HG03095 (cell line): ENCODE results near the gene SLC9A3.

ENCODE experiments used
- ATAC-seq: cut with Tn5 transposase; IDR thresholded peaks from one replicate; pipeline ENCODE4 v1.9.1; 2021; ENCODE audit warnings: moderate library complexity; ENCODE audit not compliant: unreplicated experiment

SLC9A3 gene

DNA sequence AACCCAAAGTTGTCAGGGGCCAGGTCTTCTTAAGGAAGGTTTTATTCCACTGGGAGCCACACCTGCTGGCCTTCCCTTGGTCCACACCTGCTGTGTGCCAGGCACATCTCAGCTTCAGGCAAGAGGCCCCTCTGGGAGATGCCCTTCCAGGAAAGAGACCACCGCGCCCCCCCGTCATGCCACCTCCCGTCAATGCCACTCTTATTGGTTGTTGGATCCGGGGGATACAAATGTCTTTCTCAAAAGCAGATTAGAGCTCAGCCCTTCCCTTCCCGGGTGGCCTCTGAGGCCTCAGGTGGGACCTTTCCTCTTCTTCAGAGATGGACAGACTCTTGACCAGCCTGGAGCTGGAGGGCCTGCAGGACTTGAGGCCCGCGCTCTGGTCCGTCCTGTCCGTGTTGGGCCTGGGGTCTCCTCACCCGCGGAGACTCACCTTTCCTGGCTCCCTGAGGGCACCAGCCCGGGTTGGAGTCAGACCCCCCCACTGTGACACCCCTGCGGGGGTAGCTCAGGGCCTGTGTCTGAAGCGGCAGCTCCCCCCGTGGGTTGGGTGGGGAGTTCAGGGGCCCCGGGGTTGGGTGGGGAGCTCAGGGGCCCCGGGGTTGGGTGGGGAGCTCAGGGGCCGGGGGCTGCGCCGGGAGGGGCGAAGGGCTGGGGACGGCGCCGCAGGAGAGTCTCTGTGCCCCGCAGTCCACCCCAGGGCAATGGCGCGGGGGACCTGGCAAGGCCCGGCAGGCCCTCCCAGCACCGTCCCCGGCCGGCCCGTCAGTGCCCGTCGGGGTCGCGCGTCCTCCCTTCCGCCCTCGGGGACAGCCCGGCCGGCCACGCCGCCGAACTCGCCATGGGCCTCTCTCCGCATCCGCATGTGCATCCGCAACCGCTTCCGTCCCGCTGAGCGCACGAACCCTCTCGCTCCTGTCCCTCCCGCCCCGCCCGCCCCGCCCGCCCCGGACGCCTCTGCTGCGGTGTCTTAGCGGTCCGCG is 3.7 kb upstream of the SLC9A3 start:
- ATAC-seq: no peak

DNA sequence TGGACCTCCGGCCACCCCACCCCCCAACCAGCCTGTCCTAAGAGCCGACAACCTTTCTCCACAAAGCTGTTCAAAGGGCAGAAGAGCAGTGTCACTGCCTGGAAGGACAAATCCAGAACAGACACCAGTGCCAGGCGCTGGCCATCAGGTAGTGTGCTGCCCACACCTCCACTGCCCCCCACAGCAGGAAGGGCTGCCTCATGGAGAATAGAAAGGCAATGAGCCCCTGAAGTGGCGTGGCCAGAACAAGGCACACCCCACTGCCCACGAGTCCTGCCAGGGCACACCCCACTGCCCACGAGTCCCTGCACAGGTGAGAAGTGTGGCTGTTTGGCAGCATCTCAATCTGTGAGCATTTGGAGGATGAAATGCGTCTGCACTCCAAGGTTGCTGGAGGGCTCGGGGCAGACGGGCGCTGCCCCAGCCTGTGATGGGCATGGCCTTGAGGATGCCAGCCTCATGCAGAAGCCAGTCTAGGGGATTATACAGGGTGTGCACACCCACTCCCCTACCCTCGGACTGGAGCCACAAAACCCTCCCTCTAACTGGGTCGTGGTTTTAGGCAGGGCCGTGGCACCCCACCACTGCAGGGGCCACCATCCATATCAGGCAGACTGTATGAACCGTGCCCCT is 2.3 kb upstream of the SLC9A3 start:
- no peak for ATAC-seq

- ATAC-seq: no peak
Measured at GRCh38 chr5:525916-526315, 1.7 kb upstream of the SLC9A3 start.

DNA sequence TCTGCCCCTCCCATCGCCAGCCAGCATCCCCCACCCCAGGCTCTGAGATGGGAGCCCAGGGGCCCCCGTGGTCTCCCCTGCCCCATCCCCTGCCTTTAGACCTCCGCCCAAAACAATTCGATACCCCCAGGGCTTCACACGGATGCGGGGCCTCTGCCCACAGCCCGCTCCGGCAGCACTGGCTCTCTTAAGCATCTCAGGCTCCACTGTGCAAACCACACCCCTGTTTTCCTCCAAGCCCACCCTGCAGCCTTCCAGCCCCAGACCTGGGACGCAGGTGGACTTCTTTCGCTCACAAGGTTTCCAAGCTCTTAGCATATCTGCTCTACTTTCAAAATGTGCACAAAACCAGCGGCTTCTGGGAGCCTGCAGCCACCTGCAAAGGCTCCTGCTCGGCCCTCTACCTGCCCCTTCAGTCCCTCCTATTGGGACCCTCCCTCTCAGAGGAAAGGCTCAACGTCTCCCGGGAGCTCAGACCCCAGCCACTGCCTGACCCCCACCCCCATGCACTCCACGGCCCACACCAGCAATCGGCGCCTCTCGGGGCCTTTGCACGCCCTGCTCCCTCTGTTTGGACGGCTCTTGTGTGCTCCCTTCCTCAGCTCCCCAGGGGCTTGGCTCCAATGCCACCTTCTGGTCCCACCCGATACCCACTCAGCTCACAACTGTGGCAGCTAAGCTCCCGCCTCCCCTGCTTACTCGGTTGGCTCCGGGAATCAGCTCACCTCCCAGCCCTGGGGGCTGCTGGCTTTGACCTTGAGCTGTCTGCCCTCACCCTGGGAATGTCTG is 918 bp upstream of the SLC9A3 start:
- ATAC-seq: no peak

DNA sequence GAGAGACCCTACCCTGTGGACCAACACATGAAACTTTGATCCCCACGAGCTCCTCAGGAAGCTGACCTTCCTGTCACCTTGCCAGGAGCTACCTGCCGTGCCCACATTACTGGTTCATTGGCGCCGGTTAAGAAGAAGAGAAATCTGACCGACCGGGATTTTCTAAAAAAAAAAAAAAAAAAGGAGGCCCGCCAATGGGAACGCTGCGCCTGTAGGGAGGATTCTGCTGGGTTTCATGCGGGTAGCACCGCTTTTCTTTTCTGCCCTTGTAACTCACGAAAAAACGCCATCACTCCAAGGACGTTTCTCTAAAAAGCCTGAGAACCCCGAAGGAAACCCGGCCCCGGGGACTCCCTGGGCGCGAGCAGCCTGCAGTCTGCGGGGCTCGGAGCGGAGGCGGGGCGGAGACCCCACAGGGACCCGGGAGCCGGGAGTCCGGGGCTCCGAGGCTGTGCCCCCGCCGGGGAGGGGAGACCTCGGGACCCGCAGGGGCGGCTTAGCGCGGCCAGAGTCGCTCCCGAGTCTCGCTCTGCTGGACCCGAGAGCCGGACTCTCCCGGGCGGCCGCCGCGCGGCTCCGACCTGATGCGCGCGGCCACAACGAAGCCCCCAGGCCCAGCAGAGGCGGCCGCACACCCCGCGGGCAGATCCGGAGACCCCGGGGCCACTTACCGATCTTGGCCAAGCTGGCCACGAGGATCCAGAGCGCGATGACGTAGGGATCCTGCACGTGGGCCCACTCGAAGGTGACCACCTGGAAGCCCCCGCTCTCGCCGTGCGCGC is 617 bp downstream of the SLC9A3 start:
- no peak for ATAC-seq

DNA sequence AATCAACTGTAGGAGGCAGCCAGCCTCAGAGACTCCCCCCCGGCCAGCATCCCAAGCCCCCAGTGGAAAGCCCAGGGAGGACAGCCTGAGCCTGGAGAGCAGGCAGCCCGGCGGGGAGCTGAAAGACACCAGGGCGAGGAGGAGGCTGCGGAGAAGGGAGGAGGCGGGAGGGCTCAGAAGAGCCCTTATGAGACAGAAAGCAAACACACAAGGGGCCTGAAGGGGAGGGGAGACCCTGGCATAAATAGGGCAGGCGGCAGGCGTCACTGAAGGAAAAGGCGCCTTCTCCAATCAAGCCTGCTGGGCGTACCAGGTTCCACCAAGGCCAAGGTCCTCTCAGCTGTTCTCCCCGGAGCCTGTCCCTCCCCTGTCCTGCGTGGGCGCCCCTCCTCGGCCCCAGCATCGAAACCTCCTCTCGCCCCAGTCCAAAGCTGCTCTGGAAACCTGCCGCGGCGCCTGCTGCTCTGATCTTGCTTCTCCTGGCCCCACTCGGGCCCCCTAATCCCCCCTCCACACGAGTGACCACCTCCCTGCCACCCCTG is 1.3 kb downstream of the SLC9A3 start:
- ATAC-seq: no peak

DNA sequence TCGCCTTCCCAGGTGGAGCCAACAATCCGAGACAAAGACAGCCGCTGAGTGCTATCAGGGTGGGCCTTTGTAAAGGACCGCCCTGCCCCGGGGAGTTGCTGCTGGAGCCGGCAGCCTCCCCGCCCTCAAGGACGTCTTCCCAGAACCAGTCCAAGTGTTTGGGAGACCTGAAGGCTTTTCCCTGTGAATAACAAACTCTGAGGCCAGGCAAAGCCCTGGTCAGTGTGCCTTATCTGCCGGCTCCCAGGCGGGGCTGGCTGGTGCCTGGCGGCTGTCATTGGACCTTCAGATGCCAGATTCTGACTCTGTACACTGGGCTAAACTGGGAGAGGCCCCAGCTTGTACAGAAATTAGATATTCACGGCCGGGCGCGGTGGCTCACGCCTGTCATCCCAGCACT is 2.1 kb downstream of the SLC9A3 start:
- ATAC-seq: no peak

- no peak for ATAC-seq
Measured at GRCh38 chr5:521680-522079, 2.6 kb downstream of the SLC9A3 start.

- ATAC-seq: no peak
Measured at GRCh38 chr5:520850-521226, 3.4 kb downstream of the SLC9A3 start.

DNA sequence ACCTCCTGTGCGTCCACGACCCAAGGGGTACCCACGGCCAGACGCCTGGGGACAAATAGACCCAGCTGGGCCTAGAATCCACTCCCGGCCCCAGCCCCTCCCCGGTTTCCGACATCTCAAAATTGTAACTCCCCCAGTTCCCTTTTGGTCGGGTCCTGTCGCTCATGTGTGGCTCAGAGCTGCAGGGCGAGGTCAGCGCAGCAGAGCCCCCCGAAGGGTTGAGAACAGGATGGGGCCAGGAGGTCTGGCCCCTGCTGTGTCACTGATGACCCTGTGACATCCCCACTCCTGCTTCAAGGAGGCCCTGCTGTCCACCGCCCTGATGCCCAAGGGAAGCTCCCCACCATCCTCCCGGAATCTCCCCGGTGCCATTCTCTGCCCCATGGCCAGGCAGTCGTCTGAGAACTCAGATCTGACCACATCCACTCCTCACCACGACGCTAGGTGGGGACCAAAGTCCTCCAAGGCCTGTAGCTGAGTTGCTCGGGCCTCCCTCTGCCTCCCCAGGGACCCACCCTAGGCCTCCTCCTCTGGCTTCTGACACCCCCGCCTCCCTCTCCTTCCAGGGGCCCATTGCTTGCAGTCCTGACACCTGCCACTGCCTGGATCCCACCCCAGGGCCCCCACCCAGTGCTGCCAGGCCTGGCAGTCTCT is 3.9 kb downstream of the SLC9A3 start:
- no peak for ATAC-seq

- no peak for ATAC-seq
Measured at GRCh38 chr5:518721-519120, 5.5 kb downstream of the SLC9A3 start.

GRCh38 chr5:517535-518100 is 6.6 kb downstream of the SLC9A3 start:
- ATAC-seq: no peak

DNA sequence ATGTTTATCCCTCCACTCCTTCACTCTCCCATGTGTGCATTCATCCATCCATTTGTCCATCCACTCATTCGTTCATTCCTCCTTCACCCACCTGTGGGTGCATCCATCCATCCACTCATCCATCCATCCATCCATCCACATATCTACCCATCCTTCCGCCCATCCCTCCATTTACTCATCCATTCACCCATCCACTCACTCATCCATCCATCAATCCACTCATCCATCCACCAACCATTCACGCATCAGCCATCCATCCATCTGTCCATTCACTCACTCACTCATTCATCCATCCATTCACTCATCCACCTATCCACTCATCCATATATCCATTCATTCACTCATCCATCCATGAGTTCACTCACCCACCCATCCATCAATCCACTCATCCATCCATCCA is 7.3 kb downstream of the SLC9A3 start:
- ATAC-seq: no peak

DNA sequence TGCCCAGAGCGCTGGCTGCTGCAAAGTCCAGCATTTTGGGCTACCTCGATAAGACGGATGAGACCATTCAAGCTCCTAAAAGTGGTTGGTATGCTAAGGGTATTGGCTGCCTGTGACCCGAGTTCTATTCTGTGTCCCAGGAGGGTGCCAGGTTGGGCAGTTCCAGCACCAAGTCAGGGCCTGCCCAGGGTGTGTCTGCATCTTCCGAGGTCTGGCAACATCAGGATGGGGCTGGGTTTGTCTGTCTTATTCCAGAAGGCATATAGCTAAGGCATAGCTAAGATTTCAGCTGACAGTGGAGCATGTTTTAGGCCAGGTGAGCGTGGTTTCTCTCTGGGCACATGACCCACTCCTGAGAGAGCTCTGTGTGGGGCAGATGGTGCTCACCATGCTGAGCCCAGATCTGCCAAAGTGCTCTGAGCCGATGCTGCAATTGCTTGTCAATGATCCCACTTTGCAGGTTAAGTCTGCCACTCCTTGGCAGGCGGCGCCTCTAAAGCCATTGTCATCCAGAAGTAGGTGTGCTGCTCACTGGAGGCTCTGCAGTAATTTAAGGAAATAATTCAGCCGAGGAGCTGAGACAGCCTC is 7.8 kb downstream of the SLC9A3 start:
- ATAC-seq: no peak

DNA sequence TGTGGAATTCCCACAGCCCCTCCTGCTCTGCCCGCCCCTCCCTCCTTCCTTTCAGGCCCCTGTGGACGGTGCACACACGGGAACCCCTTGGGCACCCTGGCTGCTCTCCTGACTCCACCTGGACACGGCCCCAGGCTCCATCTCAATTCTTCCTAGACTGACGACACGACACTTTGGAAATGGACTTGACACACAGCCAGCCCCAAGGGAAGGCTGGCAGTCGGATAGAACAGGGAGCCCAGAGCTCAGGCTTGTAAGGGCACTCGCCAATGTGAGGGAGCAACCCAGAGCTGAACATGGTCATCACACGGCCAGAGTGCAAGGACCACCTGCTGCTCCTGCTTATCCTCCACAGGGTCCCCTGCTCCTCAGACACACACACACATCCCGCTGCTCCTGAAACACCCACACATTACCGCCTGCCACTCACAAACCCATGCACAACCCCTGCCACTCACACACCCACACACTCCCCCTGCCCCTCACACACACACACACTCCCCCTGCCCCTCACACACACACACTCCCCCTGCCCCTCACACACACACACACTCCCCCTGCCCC is 8.9 kb downstream of the SLC9A3 start:
- no peak for ATAC-seq

DNA sequence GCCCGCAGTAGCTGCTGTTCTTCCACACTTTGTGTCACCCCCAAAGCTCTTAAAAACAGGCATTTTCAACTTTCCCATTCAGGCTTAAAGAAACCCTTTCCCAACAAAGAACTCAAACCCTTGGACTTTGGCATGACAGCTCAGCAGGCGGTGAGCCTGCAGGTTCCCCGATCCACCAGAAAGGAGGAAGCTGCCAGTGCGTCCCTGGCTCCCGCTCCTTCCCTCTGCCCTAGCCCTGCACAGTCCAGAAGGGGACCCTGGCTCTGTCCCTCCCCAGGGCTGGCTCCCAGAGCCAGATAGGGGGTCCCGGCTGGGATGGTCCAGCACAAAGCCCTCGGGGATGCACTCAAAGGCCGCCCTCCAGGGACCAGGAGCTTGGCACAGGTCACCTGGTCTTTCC is 9.6 kb downstream of the SLC9A3 start:
- no peak for ATAC-seq

GRCh38 chr5:514101-514485 is 10.2 kb downstream of the SLC9A3 start:
- ATAC-seq: no peak

DNA sequence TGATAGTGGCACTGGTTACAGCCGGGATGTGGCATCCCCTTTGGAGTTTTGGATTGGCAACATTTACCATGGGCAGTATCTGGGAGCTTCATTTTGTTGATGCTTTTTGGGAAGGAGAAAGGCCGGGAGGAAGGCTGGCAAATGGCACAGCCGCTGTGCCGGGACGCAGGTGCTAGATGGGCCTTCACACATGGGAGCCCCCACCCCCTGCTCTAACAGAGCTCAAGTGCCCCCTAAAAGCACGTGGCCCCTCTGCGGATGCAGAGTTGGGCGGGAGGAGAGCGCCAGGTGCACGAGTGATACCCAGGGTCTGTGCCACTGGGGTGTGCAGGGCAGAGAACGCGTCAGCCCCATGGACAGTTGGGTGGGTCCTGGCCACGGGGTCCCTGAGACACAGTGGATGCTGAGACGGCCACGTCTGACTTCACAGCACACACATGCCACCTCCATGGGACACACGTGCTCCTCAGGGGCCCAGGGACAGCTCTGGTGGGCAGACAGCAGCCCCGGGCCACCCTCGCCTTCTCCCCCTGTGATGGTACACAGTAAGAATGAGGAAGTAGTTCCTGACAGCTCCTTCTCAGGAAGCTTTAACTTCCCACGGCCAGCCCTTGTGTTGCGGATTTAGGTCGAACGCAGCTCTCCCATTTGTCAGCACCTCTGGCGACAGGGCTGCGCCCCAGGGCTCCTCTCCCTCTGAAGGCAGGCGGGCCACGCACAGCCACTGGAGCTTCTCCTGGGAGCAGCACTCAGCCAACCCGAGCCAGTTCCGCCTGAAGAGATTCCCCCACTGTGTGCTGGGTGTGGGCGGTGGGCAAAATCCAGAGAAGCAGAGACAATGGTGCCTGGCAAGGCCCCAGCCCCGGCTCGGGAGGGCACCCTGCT is 10.8 kb downstream of the SLC9A3 start:
- ATAC-seq: no peak
